K562 (cell line): ENCODE measurements around the gene HECW1. TPM values are rescaled to one million over a fixed set of nuclear protein-coding genes. Genes with fewer than 3 reads are reported as not detected.

Source experiments
- ATAC-seq: fragments of 200-7000 bp; cut with Tn5 transposase; 3 replicates; pipeline ENCODE4 v1.9.1; 2020; ENCODE audit warnings: moderate library complexity
- BruUV-seq: library from RNA; stranded (reverse); fragments of 400-500 nt; replicated peaks from 2 replicates; lab custom pipeline; 2021; lab: Mats Ljungman, UMichigan
- CTCF ChIA-PET: fragments of 300-600 bp; formaldehyde crosslinking; extraction: SDS; loops from one replicate; lab custom pipeline; 2021; ENCODE audit warnings: low intra/inter-chr PET ratio; lab: Yijun Ruan, JAX
- POLR2A ChIA-PET: fragments of 300-600, 350-650 bp; sonication (Branson Sonifier 250); formaldehyde crosslinking; extraction: SDS; loops from one replicate; lab custom pipeline; 2021; ENCODE audit warnings: antibody characterized with exemption, inconsistent platforms; lab: Yijun Ruan, JAX
- DNase-seq, 4 experiments: peaks; one replicate each; pipeline versions ENCODE4 v3.0.0 to v3.0.0-alpha.2; 2011 to 2018; ENCODE audit warnings: low spot score in 3 of 4, mixed read lengths in 3 of 4; ENCODE audit errors: extremely low read depth in 1 of 4
- FAIRE-seq: peaks from 2 replicates; lab custom pipeline; 2011; peaks lifted over from hg19 to GRCh38; lab: Jason Lieb, UNC
- H2AFZ ChIP-seq: 2 replicates; pipeline ENCODE4 v1.6.0; 2011; ENCODE audit warnings: low read depth, low read length, control low read depth, inconsistent platforms
- H3K27ac ChIP-seq: fragments of 200-600 bp; 3 replicates; pipeline ENCODE4 v1.8.0; 2011; ENCODE audit warnings: low read depth, mild to moderate bottlenecking, control low read depth, inconsistent platforms, low read length, moderate library complexity, mixed read lengths; ENCODE audit errors: extremely low read depth
- H3K27me3 ChIP-seq, 2 experiments: fragments of 300-600 bp in 1 of 2; 2 replicates in 1 of 2; 3 replicates in 1 of 2; pipeline versions ENCODE4 v1.6.0 to v1.8.0; 2011; ENCODE audit warnings: inconsistent platforms in 2 of 2, low read length in 2 of 2, mild to moderate bottlenecking in 1 of 2, mixed read lengths in 1 of 2, moderate library complexity in 1 of 2; ENCODE audit not compliant: control insufficient read depth in 2 of 2, insufficient read depth in 2 of 2
- H3K36me3 ChIP-seq: fragments of 300-600 bp; 3 replicates; pipeline ENCODE4 v1.8.0; 2011; ENCODE audit warnings: mild to moderate bottlenecking, low read length, inconsistent platforms; ENCODE audit not compliant: control insufficient read depth, insufficient read depth
- H3K4me1 ChIP-seq, 2 experiments: fragments of 200-600 bp in 1 of 2; replicated peaks in 1 of 2; 2 replicates in 1 of 2; 3 replicates in 1 of 2; pipeline versions ENCODE4 v1.5.1 to v1.8.0; 2011; ENCODE audit warnings: inconsistent platforms in 2 of 2, low read length in 2 of 2, mild to moderate bottlenecking in 1 of 2, mixed read lengths in 1 of 2, moderate library complexity in 1 of 2; ENCODE audit not compliant: control insufficient read depth in 2 of 2, insufficient read depth in 2 of 2
- H3K4me2 ChIP-seq: 2 replicates; pipeline ENCODE4 v1.6.1; 2011; ENCODE audit warnings: low read length, control low read depth, inconsistent platforms, mixed read lengths; ENCODE audit not compliant: insufficient read depth
- H3K4me3 ChIP-seq: fragments of 200-600 bp; sonication (generic), shearing (Covaris generic); 2 replicates; pipeline ENCODE4 v1.5.1; 2016; ENCODE audit warnings: control low read depth, inconsistent platforms
- H3K79me2 ChIP-seq: fragments of 200-600 bp; 3 replicates; pipeline ENCODE4 v1.8.0; 2011; ENCODE audit warnings: low read length, inconsistent platforms; ENCODE audit not compliant: control insufficient read depth, insufficient read depth
- H3K9ac ChIP-seq, 2 experiments: 2 replicates each; pipeline versions ENCODE4 v1.6.0 to v1.6.1; 2011; ENCODE audit warnings: low read depth in 2 of 2, low read length in 2 of 2, control low read depth in 1 of 2, inconsistent platforms in 1 of 2, mild to moderate bottlenecking in 1 of 2, mixed read lengths in 1 of 2; ENCODE audit not compliant: insufficient read depth in 1 of 2
- H3K9me1 ChIP-seq: one replicate; pipeline ENCODE4 v1.6.0; 2011; ENCODE audit warnings: inconsistent platforms, mild to moderate bottlenecking, low read length, moderate library complexity; ENCODE audit not compliant: control insufficient read depth, insufficient read depth
- H3K9me3 ChIP-seq: replicated peaks from 2 replicates; pipeline ENCODE4 v1.5.1; 2011; ENCODE audit warnings: low read depth, low read length, inconsistent platforms; ENCODE audit not compliant: control insufficient read depth, insufficient read depth
- H4K20me1 ChIP-seq: replicated peaks from 2 replicates; pipeline ENCODE4 v1.6.1; 2011; ENCODE audit warnings: low read length, inconsistent platforms, mixed read lengths; ENCODE audit not compliant: control insufficient read depth, insufficient read depth
- CHD1 ChIP-seq: fragments of 200-600 bp; sonication (generic); IDR thresholded peaks from one replicate; pipeline ENCODE4 v1.6.1; 2012; ENCODE audit warnings: mild to moderate bottlenecking, moderate library complexity, low read length, inconsistent platforms
- CREB3L1 ChIP-seq: fragments of 450-650 bp; IDR thresholded peaks from 2 replicates; pipeline ENCODE4 v1.6.1; 2014; ENCODE audit warnings: low read depth, mild to moderate bottlenecking, moderate library complexity, borderline replicate concordance
- CTBP1 ChIP-seq: fragments of 450-650 bp; IDR thresholded peaks from 2 replicates; pipeline ENCODE4 v1.6.1; 2016; ENCODE audit warnings: borderline replicate concordance
- FOSL1 ChIP-seq: fragments of 200-800 bp; sonication (Bioruptor generic); conservative IDR thresholded peaks from 2 replicates; pipeline ENCODE4 v1.6.1; 2016; ENCODE audit warnings: missing genetic modification characterization, missing compliant biosample characterization
- NFATC3 ChIP-seq: fragments of 450-650 bp; IDR thresholded peaks from 2 replicates; pipeline ENCODE4 v1.6.1; 2017; ENCODE audit warnings: mild to moderate bottlenecking
- POLR2A ChIP-seq: fragments of 450-650 bp; conservative IDR thresholded peaks from 2 replicates; pipeline ENCODE4 v1.6.1; 2016
- TSHZ1 ChIP-seq: fragments of 250-450 bp; sonication (Bioruptor Pico); IDR thresholded peaks from 2 replicates; pipeline ENCODE4 v1.4.0; 2020; ENCODE audit warnings: mild to moderate bottlenecking, moderate library complexity
- ZNF282 ChIP-seq: sonication (generic); formaldehyde crosslinking; IDR thresholded peaks from 2 replicates; pipeline ENCODE4 v1.8.1; 2023; ENCODE audit warnings: missing genetic modification reagents
- ZNF41 ChIP-seq: fragments of 250-450 bp; sonication (Bioruptor Pico); conservative IDR thresholded peaks from 2 replicates; pipeline ENCODE4 v1.4.0; 2020; ENCODE audit warnings: mild to moderate bottlenecking
- WGBS: fragments of 100-300 bp; shearing (Covaris generic); methylation state at CpG from one replicate; pipeline ENCODE4 v1.1.6; 2016; ENCODE audit warnings: low coverage, mixed read lengths; ENCODE audit not compliant: insufficient coverage; ENCODE audit errors: missing lambda C conversion rate; 5-methylcytosine and 5-hydroxymethylcytosine counted together
- in situ Hi-C: fragments of 300-500 bp; cut with MboI; formaldehyde crosslinking; loops from 4 replicates; pipeline ENCODE4 v1.15.0; 2018; ENCODE audit warnings: inconsistent platforms, mixed read lengths
- intact Hi-C: fragments of 100-400 bp; cut with micrococcal nuclease; formaldehyde crosslinking; loops from 2 replicates; pipeline ENCODE4 v1.14.2; 2022
- polyA plus RNA-seq, 8 experiments: library from polyadenylated mRNA; depleted of rRNA in 4 of 8; stranded (reverse) in 5 of 8; unstranded in 3 of 8; fragments of >200 nt; fragmentation: Nextera tagmentation in 2 of 8; fragmentation: Illumina TruSeq in 1 of 8; extraction: Ambion mirVana in 2 of 8; extraction: Trizol in 1 of 8; gene quantifications; 2 replicates each; pipeline versions ENCODE4 v1.2.1 to v1.2.3, GENCODE V29; 2011 to 2014; ENCODE audit warnings: inconsistent platforms in 1 of 8, missing spikeins in 1 of 8
- total RNA-seq, 7 experiments: library from RNA; depleted of rRNA in 6 of 7; stranded (reverse); fragments of >200 nt in 6 of 7; fragmentation: Illumina TruSeq in 2 of 7; extraction: Trizol in 2 of 7; gene quantifications; 2 replicates each; pipeline versions ENCODE4 v1.2.1 to v1.2.3, GENCODE V29; 2011 to 2021; ENCODE audit warnings: low replicate concordance in 1 of 7

Gene HECW1
- total and polyA plus RNA-seq, 9 of the 15 experiments (the other 6 are each of a cell fraction or from before 2014, with no cell fraction given) = 0.07 to 0.31 (median 0.13) TPM; not detected in 4

GRCh38 chr7:43294080-43294630 lies 181.7 kb downstream of the HECW1 start:
- H3K9ac ChIP-seq = no peak overlapping the region
- H3K27me3 ChIP-seq = peaks cover 0 to 25% of the 10 kb centered on the region in 2 experiments; a peak in 3 of 5 replicates
- no peaks in the 10 kb centered on the region for H3K79me2 ChIP-seq
- no peak overlapping the region for H3K4me2 ChIP-seq
- H3K9me3 ChIP-seq = peaks cover 4% of the 10 kb centered on the region; the same call in 1 of the 2 replicates
- H3K4me3 ChIP-seq = no peak overlapping the region
- intact Hi-C loops (loop anchor here (10.0 kb wide), 1 partner anchor 141 kb away; no protein-coding TSS in a partner anchor), in situ Hi-C loops (no loop called here)
- BruUV-seq = no TSS peak
- H4K20me1 ChIP-seq = no peaks in the 10 kb centered on the region
- no peak overlapping the region for H2AFZ ChIP-seq
- ChIA-PET CTCF (no interaction called here), POLR2A (interaction anchor here (0.9 kb wide), 1 partner anchor 26 kb away, joined by 3 read pairs; no protein-coding TSS in a partner anchor)
- WGBS = 3% methylated on average over 5 of the region's 5 CpGs
- H3K9me1 ChIP-seq = no peaks in the 10 kb centered on the region
- DNase-seq (peak in 1 of 4 experiments; percentile 6), FAIRE-seq (no peak), ATAC-seq (no peak)
- no peak overlapping the region for H3K27ac ChIP-seq
- H3K36me3 ChIP-seq = no peaks in the 10 kb centered on the region
- H3K4me1 ChIP-seq = no peaks in the 10 kb centered on the region
- no peak for TF ChIP-seq TSHZ1 (CRISPR knock-in tag)
- TF ChIP-seq CREB3L1 = no peak
- no peak for TF ChIP-seq ZNF282 (CRISPR knock-in tag)
- TF ChIP-seq CTBP1 = no peak
- TF ChIP-seq CHD1 = no peak
- TF ChIP-seq POLR2A = no peak
- no peak for TF ChIP-seq ZNF41 (CRISPR knock-in tag)
- no peak for TF ChIP-seq NFATC3
- TF ChIP-seq FOSL1 (tag) = peak; percentile 66
